HEK293 (cell line): Measurements from ENCODE around the gene FAM180A.
A peak's percentile ranks its signal among the peaks of the same experiment; 100 is the strongest.

Experiments used
- CTCF ChIA-PET: fragments of 350-600 bp; formaldehyde crosslinking; extraction: SDS; loops from one replicate; lab custom pipeline; 2021; ENCODE audit warnings: antibody characterized with exemption; lab: Yijun Ruan, JAX
- POLR2A ChIA-PET: fragments of 300-600 bp; formaldehyde crosslinking; extraction: SDS; loops from one replicate; lab custom pipeline; 2020; ENCODE audit warnings: antibody characterized with exemption, inconsistent platforms; lab: Yijun Ruan, JAX
- H3K27ac ChIP-seq: fragments of 200-500 bp; sonication (Bioruptor generic); 2 replicates; pipeline ENCODE4 v1.5.1; 2014; ENCODE audit warnings: low read depth, low read length, control low read depth, inconsistent platforms; ENCODE audit errors: extremely low read depth
- H3K36me3 ChIP-seq, 2 experiments: fragments of 200-500 bp in 1 of 2; sonication (Bioruptor generic) in 1 of 2; 1 replicate in 1 of 2; 2 replicates in 1 of 2; pipeline ENCODE4 v1.5.1; 2014 to 2017; ENCODE audit warnings: inconsistent platforms in 2 of 2, low read length in 2 of 2; ENCODE audit not compliant: control insufficient read depth in 2 of 2, insufficient read depth in 1 of 2
- H3K4me1 ChIP-seq: fragments of 200-500 bp; sonication (Bioruptor generic); 2 replicates; pipeline ENCODE4 v1.5.1; 2014; ENCODE audit warnings: mild to moderate bottlenecking, low read length, inconsistent platforms; ENCODE audit not compliant: control insufficient read depth, insufficient read depth
- H3K4me3 ChIP-seq: 2 replicates; pipeline ENCODE4 v1.5.1; 2011; ENCODE audit warnings: low read depth, mild to moderate bottlenecking, control low read depth, low read length, moderate library complexity
- H3K9me3 ChIP-seq: fragments of 200-500 bp; sonication (Bioruptor generic); 2 replicates; pipeline ENCODE4 v1.5.1; 2014; ENCODE audit warnings: low read depth, low read length, inconsistent platforms; ENCODE audit not compliant: control insufficient read depth, insufficient read depth
- CTCF ChIP-seq: fragments of 450-650 bp; formaldehyde crosslinking; IDR thresholded peaks from 2 replicates; pipeline ENCODE4 v1.5.1; 2016; ENCODE audit warnings: missing biosample characterization, missing genetic modification characterization
- HOXA7 ChIP-seq: sonication (generic); formaldehyde crosslinking; IDR thresholded peaks from 2 replicates; pipeline ENCODE4 v1.8.1; 2022; ENCODE audit warnings: missing genetic modification reagents, borderline replicate concordance
- KLF10 ChIP-seq: fragments of 450-650 bp; IDR thresholded peaks from 2 replicates; pipeline ENCODE4 v1.5.1; 2018; ENCODE audit warnings: missing biosample characterization, mild to moderate bottlenecking, missing genetic modification characterization
- SETDB1 ChIP-seq: IDR thresholded peaks from one replicate; pipeline ENCODE4 v1.6.1; 2017; ENCODE audit warnings: mild to moderate bottlenecking, low read length, moderate library complexity, mixed read lengths; ENCODE audit not compliant: insufficient read length
- WT1 ChIP-seq: fragments of 450-650 bp; formaldehyde crosslinking; IDR thresholded peaks from 2 replicates; pipeline ENCODE4 v1.5.1; 2016; ENCODE audit warnings: missing biosample characterization, missing genetic modification characterization
- ZBTB7A ChIP-seq: fragments of 450-650 bp; formaldehyde crosslinking; IDR thresholded peaks from 2 replicates; pipeline ENCODE4 v1.5.1; 2016; ENCODE audit warnings: low read depth, missing biosample characterization, missing genetic modification characterization
- ZBTB8A ChIP-seq: fragments of 450-650 bp; formaldehyde crosslinking; IDR thresholded peaks from 2 replicates; pipeline ENCODE4 v1.5.1; 2016; ENCODE audit warnings: missing biosample characterization, missing genetic modification characterization
- ZFP41 ChIP-seq: fragments of 450-650 bp; formaldehyde crosslinking; IDR thresholded peaks from 2 replicates; pipeline ENCODE4 v1.5.1; 2016; ENCODE audit warnings: missing biosample characterization, missing genetic modification characterization, borderline replicate concordance
- ZNF132 ChIP-seq: fragments of 450-650 bp; formaldehyde crosslinking; IDR thresholded peaks from 2 replicates; pipeline ENCODE4 v1.5.1; 2017; ENCODE audit warnings: missing biosample characterization, missing genetic modification characterization, borderline replicate concordance
- ZNF155 ChIP-seq: fragments of 450-650 bp; formaldehyde crosslinking; IDR thresholded peaks from 2 replicates; pipeline ENCODE4 v1.5.1; 2016; ENCODE audit warnings: missing biosample characterization, missing genetic modification characterization
- ZNF157 ChIP-seq: fragments of 450-650 bp; formaldehyde crosslinking; IDR thresholded peaks from 2 replicates; pipeline ENCODE4 v1.5.1; 2016; ENCODE audit warnings: missing biosample characterization, missing genetic modification characterization
- ZNF292 ChIP-seq: fragments of 450-650 bp; formaldehyde crosslinking; IDR thresholded peaks from 2 replicates; pipeline ENCODE4 v1.5.1; 2016; ENCODE audit warnings: low read depth, missing biosample characterization, missing genetic modification characterization, borderline replicate concordance
- ZNF341 ChIP-seq: fragments of 450-650 bp; formaldehyde crosslinking; IDR thresholded peaks from 2 replicates; pipeline ENCODE4; 2016; ENCODE audit warnings: low read depth, missing biosample characterization, missing genetic modification characterization
- ZNF362 ChIP-seq: fragments of 450-650 bp; formaldehyde crosslinking; IDR thresholded peaks from 2 replicates; pipeline ENCODE4 v1.5.1; 2016; ENCODE audit warnings: missing biosample characterization, missing genetic modification characterization
- ZNF549 ChIP-seq: fragments of 450-650 bp; IDR thresholded peaks from 2 replicates; pipeline ENCODE4 v1.5.1; 2018; ENCODE audit warnings: missing biosample characterization, missing genetic modification characterization, mild to moderate bottlenecking, inconsistent platforms, moderate library complexity
- ZNF561 ChIP-seq: fragments of 450-650 bp; IDR thresholded peaks from 2 replicates; pipeline ENCODE4 v1.5.1; 2018; ENCODE audit warnings: missing biosample characterization, missing genetic modification characterization, borderline replicate concordance
- ZNF629 ChIP-seq: fragments of 450-650 bp; formaldehyde crosslinking; IDR thresholded peaks from 2 replicates; pipeline ENCODE4 v1.5.1; 2017; ENCODE audit warnings: missing biosample characterization, missing genetic modification characterization
- ZNF654 ChIP-seq: fragments of 450-650 bp; formaldehyde crosslinking; IDR thresholded peaks from 2 replicates; pipeline ENCODE4 v1.5.1; 2016; ENCODE audit warnings: low read depth, missing biosample characterization, missing genetic modification characterization
- ZNF777 ChIP-seq: fragments of 450-650 bp; formaldehyde crosslinking; IDR thresholded peaks from 2 replicates; pipeline ENCODE4 v1.5.1; 2017; ENCODE audit warnings: missing biosample characterization, missing genetic modification characterization, borderline replicate concordance
- TF ChIP-seq, protein P1 (sequence below): fragments of 450-650 bp; formaldehyde crosslinking; IDR thresholded peaks from 2 replicates; pipeline ENCODE4 v1.5.1; 2017; ENCODE audit warnings: missing biosample characterization, missing genetic modification characterization
- TF ChIP-seq, protein P2 (sequence below): fragments of 450-650 bp; formaldehyde crosslinking; IDR thresholded peaks from 2 replicates; pipeline ENCODE4 v1.5.1; 2016; ENCODE audit warnings: missing biosample characterization, missing genetic modification characterization, borderline replicate concordance
- TF ChIP-seq, protein P3 (sequence below): fragments of 450-650 bp; IDR thresholded peaks from 2 replicates; pipeline ENCODE4 v1.5.1; 2018; ENCODE audit warnings: missing biosample characterization, missing genetic modification characterization

The FAM180A gene

GRCh38 chr7:135704074-135704473, 44.5 kb downstream of the FAM180A start:
- no peak overlapping the region for H3K27ac ChIP-seq
- peaks cover 0 to 33% of the 10 kb centered on the region in 2 experiments; a peak in 1 of 3 replicates for H3K36me3 ChIP-seq
- no peaks in the 10 kb centered on the region for H3K9me3 ChIP-seq
- CTCF ChIA-PET = interaction anchor here (0.6 to 1.7 kb wide), 20 partner anchors 8 to 271 kb away, joined by 3 to 9 read pairs (median 4); partner anchors contain the start of gene SLC13A4
- POLR2A ChIA-PET = interaction anchor here (1.1 to 1.2 kb wide), 2 partner anchors 12 to 41 kb away, joined by 3 to 6 read pairs; no protein-coding TSS in a partner anchor
- TF ChIP-seq ZNF549 (0 out of 2 replicates have a peak, but pooled peaks have one; percentile 18), ZNF341 (tag by site-specific recombination) (0 out of 2 replicates have a peak, but pooled peaks have one; percentile 13), KLF10 (tag by site-specific recombination) (no peak), CTCF (tag by site-specific recombination) (peak; percentile 16; the same call in 1 of the 2 replicates), ZNF654 (tag by site-specific recombination) (peak; percentile 11; the same call in 1 of the 2 replicates), ZNF629 (no peak)
- TF ChIP-seq, protein P1, sequence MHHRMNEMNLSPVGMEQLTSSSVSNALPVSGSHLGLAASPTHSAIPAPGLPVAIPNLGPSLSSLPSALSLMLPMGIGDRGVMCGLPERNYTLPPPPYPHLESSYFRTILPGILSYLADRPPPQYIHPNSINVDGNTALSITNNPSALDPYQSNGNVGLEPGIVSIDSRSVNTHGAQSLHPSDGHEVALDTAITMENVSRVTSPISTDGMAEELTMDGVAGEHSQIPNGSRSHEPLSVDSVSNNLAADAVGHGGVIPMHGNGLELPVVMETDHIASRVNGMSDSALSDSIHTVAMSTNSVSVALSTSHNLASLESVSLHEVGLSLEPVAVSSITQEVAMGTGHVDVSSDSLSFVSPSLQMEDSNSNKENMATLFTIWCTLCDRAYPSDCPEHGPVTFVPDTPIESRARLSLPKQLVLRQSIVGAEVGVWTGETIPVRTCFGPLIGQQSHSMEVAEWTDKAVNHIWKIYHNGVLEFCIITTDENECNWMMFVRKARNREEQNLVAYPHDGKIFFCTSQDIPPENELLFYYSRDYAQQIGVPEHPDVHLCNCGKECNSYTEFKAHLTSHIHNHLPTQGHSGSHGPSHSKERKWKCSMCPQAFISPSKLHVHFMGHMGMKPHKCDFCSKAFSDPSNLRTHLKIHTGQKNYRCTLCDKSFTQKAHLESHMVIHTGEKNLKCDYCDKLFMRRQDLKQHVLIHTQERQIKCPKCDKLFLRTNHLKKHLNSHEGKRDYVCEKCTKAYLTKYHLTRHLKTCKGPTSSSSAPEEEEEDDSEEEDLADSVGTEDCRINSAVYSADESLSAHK (tag by site-specific recombination) = no peak
- TF ChIP-seq, all 188 proteins: peak for 4
- no peak overlapping the region for H3K4me3 ChIP-seq
- H3K4me1 ChIP-seq = no peaks in the 10 kb centered on the region

- TF ChIP-seq ZNF132 (tag by site-specific recombination) = no peak
- peak; percentile 62 for TF ChIP-seq WT1
- no peak for TF ChIP-seq ZBTB8A (tag by site-specific recombination)
- TF ChIP-seq SETDB1 = no peak
- TF ChIP-seq, protein P2, sequence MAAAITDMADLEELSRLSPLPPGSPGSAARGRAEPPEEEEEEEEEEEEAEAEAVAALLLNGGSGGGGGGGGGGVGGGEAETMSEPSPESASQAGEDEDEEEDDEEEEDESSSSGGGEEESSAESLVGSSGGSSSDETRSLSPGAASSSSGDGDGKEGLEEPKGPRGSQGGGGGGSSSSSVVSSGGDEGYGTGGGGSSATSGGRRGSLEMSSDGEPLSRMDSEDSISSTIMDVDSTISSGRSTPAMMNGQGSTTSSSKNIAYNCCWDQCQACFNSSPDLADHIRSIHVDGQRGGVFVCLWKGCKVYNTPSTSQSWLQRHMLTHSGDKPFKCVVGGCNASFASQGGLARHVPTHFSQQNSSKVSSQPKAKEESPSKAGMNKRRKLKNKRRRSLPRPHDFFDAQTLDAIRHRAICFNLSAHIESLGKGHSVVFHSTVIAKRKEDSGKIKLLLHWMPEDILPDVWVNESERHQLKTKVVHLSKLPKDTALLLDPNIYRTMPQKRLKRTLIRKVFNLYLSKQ (tag by site-specific recombination) = no peak
- Histone ChIP-seq H3K9me3 (no peaks in the 10 kb centered on the region), H3K4me1 (no peaks in the 10 kb centered on the region), H3K4me3 (no peak overlapping the region), H3K27ac (no peak overlapping the region), H3K36me3 (peaks cover 0 to 61% of the 10 kb centered on the region in 2 experiments; a peak in 1 of 3 replicates)
- ChIA-PET CTCF (interaction anchor here (0.6 to 4.5 kb wide), 3 partner anchors 24 to 324 kb away, joined by 3 to 16 read pairs (median 3); no protein-coding TSS in a partner anchor), POLR2A (interaction anchor here (0.9 kb wide), 1 partner anchor 33 kb away, joined by 6 read pairs; no protein-coding TSS in a partner anchor)
Measured at GRCh38 chr7:135697276-135698049, 51.1 kb downstream of the FAM180A start.

GRCh38 chr7:135693558-135693957, 55.1 kb downstream of the FAM180A start:
- peaks cover 0 to 73% of the 10 kb centered on the region in 2 experiments; a peak in 1 of 3 replicates for H3K36me3 ChIP-seq
- H3K9me3 ChIP-seq = no peaks in the 10 kb centered on the region
- no peak for TF ChIP-seq ZFP41 (tag by site-specific recombination)
- TF ChIP-seq ZNF157 = no peak
- no peak for TF ChIP-seq ZNF362 (tag by site-specific recombination)
- TF ChIP-seq, protein P3, sequence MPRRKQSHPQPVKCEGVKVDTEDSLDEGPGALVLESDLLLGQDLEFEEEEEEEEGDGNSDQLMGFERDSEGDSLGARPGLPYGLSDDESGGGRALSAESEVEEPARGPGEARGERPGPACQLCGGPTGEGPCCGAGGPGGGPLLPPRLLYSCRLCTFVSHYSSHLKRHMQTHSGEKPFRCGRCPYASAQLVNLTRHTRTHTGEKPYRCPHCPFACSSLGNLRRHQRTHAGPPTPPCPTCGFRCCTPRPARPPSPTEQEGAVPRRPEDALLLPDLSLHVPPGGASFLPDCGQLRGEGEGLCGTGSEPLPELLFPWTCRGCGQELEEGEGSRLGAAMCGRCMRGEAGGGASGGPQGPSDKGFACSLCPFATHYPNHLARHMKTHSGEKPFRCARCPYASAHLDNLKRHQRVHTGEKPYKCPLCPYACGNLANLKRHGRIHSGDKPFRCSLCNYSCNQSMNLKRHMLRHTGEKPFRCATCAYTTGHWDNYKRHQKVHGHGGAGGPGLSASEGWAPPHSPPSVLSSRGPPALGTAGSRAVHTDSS (tag by site-specific recombination) = no peak
- no peak for TF ChIP-seq ZNF777 (tag by site-specific recombination)
- no peak for TF ChIP-seq ZNF561 (tag by site-specific recombination)
- TF ChIP-seq ZNF155 = no peak
- no peak for TF ChIP-seq ZNF292 (tag by site-specific recombination)
- no peak for TF ChIP-seq ZBTB7A
- no peak for TF ChIP-seq HOXA7 (CRISPR knock-in tag)

More at GRCh38 chr7:135693558-135693957, 55.1 kb downstream of the FAM180A start:
- ChIA-PET CTCF (interaction anchor here (0.6 kb wide), 1 partner anchor 188 kb away, joined by 3 read pairs; no protein-coding TSS in a partner anchor), POLR2A (no interaction called here)
- no peaks in the 10 kb centered on the region for H3K4me1 ChIP-seq
- no peak overlapping the region for H3K27ac ChIP-seq
- no peak overlapping the region for H3K4me3 ChIP-seq
